Measurements from ENCODE around the gene CAPRIN2. TPM values are rescaled to one million over a fixed set of nuclear protein-coding genes. Genes with fewer than 3 reads are reported as not detected.
A peak's percentile ranks its signal among the peaks of the same experiment; 100 is the strongest.

Gene CAPRIN2
- total RNA-seq, 4 donors from 2014 or later: 20.8 to 71.7 (median 46.2) TPM

- Histone ChIP-seq H3K4me3 (no peak overlapping the region), H3K9me3 (no peaks in the 10 kb centered on the region), H3K4me1 (peaks cover 0 to 34% (median 14%) of the 10 kb centered on the region in 4 donors), H3K27me3 (no peaks in the 10 kb centered on the region), H3K27ac (no peak overlapping the region), H3K36me3 (no peaks in the 10 kb centered on the region)
- 84 to 86% methylated on average over 7 of the region's 7 CpGs for WGBS, 2 donors
- no peak for TF ChIP-seq EP300 (IDR thresholded peaks at IDR 0.05)
- no peak for TF ChIP-seq POLR2A (IDR thresholded peaks at IDR 0.05)
- TF ChIP-seq CTCF (IDR thresholded peaks at IDR 0.05): no peak
- no peak for DNase-seq (ENCODE audit: low spot score in 2 of 2)
Measured at GRCh38 chr12:30696943-30697342, 57.8 kb downstream of the CAPRIN2 start.

- Histone ChIP-seq H3K27me3 (no peaks in the 10 kb centered on the region), H3K9me3 (no peaks in the 10 kb centered on the region), H3K36me3 (no peaks in the 10 kb centered on the region), H3K4me1 (peaks cover 0 to 39% (median 14%) of the 10 kb centered on the region in 4 donors), H3K27ac (peak overlapping the region in 1 of 4 donors; percentile 86), H3K4me3 (peak overlapping the region in 2 of 4 donors; percentile 83 to 94)
- TF ChIP-seq EP300 (IDR thresholded peaks at IDR 0.05): no peak
- TF ChIP-seq CTCF (IDR thresholded peaks at IDR 0.05): no peak
- no peak for TF ChIP-seq POLR2A (IDR thresholded peaks at IDR 0.05)
- DNase-seq (ENCODE audit: low spot score in 2 of 2): no peak
- WGBS, 2 donors: 83 to 87% methylated on average over 14 of the region's 14 CpGs
Measured at GRCh38 chr12:30696486-30696885, 58.3 kb downstream of the CAPRIN2 start.

DNA sequence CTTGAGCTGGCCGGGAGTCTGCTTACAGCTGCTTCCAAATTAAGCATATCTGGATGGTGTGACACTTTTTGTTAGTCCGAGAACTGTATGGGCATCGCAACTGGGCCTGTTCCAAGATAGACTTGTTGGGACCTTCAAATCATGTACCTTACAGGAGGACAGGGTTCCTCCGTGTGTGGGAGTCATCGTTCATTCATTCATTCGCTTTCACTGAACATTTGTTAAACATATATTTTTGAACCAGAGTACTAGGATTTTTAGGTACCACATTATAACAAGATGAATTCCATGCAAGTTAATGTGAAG is 58.7 kb downstream of the CAPRIN2 start:
- TF ChIP-seq CTCF (IDR thresholded peaks at IDR 0.05): no peak
- no peak for TF ChIP-seq POLR2A (IDR thresholded peaks at IDR 0.05)
- TF ChIP-seq EP300 (IDR thresholded peaks at IDR 0.05): no peak
- Histone ChIP-seq H3K27ac (peak overlapping the region; percentile 55 to 92 (median 88)), H3K9me3 (no peaks in the 10 kb centered on the region), H3K4me1 (peaks cover 0 to 43% (median 18%) of the 10 kb centered on the region in 4 donors), H3K4me3 (peak overlapping the region; percentile 56 to 94 (median 78)), H3K27me3 (no peaks in the 10 kb centered on the region), H3K36me3 (no peaks in the 10 kb centered on the region)
- 12 to 17% methylated on average over 6 of the region's 6 CpGs for WGBS, 2 donors
- DNase-seq (ENCODE audit: low spot score in 2 of 2): no peak

DNA sequence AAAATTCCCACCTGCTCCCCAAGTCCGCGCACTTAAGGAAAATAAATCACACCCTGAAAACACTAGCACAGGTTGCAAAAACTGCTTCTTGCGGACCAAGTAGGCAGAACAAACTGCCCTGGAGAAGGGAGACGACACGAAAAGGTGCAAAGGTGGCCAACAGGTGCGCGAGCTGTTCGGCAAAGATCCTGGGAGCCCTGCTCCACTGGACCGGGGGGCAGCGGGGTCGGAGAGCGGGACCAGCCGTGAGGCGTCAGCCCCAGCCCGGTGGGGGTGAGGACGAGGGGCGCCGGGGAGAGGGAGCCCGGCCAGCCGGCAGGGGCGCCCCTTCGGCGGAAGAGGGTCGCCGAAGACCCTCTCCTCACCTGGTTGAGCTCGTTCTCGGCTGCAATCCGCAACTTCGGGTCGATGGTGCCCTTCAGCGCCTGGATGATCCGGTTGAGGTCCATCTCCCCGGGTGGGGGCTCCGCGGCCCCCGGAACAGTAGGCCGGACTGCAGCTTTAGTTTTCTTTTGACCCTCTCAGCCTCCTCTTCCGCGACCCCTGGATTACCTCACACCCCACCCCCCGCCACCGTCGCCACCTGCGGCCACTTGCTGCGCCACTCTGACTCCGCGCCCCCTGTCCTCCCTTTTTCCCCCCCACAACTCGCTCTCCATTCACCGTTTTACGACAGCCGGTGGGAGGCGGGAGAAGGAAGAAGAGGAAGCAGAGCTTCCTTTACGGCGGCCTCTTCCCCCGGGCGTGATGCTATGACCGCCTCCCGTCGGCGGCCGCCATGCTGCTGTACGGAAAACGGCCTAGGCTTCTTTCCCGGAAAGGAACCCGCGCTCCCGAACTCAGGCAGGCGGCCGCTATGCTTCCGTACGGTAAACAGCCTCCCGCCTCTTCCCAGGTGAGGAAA is 59.3 kb downstream of the CAPRIN2 start, which contains the start of gene IPO8:
Gene IPO8, minus strand, starts transcription at position 671 of the 904 bp plus-strand sequence. Its CDS starts 222 bp downstream, at position 449.
- Histone ChIP-seq H3K4me3 (peak within 1 kb of the TSS; percentile 56 to 94 (median 78)), H3K27me3 (no peaks in the 10 kb centered on the region), H3K27ac (peak within 1 kb of the TSS; percentile 55 to 92 (median 88)), H3K9me3 (no peaks in the 10 kb centered on the region), H3K4me1 (peaks cover 0 to 45% (median 18%) of the 10 kb centered on the region in 4 donors), H3K36me3 (no peaks in the 10 kb centered on the region)
- TF ChIP-seq EP300 (IDR thresholded peaks at IDR 0.05) (peak in 1 of 2 donors; percentile 86), POLR2A (IDR thresholded peaks at IDR 0.05) (no peak), CTCF (IDR thresholded peaks at IDR 0.05) (peak in 1 of 5 experiments; percentile 27)
- WGBS, 2 donors: 0 to 1% methylated on average over 63 to 70 of the region's 71 CpGs
- peak; percentile 81 to 88 for DNase-seq (ENCODE audit: low spot score in 2 of 2)

Measured in tibial nerve (tissue), 4 donors.